CD4-positive, CD25-positive, alpha-beta regulatory T cell (primary cell): ENCODE measurements around the gene CST6. TPM values are rescaled to one million over a fixed set of nuclear protein-coding genes. Genes with fewer than 3 reads are reported as not detected.

Source experiments
- ATAC-seq, 2 donors: fragments of 150-1000 bp; cut with Tn5 transposase; one replicate each; pipeline ENCODE4 v1.10.0; 2021; ENCODE audit warnings: low read depth in 2 of 2, moderate number of reproducible peaks in 2 of 2, moderate library complexity in 1 of 2
- DNase-seq, 3 donors: peaks; one replicate each; pipeline versions ENCODE4 v3.0.0 to v3.0.0-alpha.2; 2012 to 2022; ENCODE audit warnings: mixed read lengths in 1 of 3
- H3K27ac ChIP-seq: one replicate; pipeline ENCODE4 v1.7.0; 2013; ENCODE audit warnings: mild to moderate bottlenecking, low read length; ENCODE audit not compliant: insufficient read depth, poor library complexity, severe bottlenecking
- H3K27me3 ChIP-seq: one replicate; pipeline ENCODE4 v1.7.0; 2013; ENCODE audit warnings: low read length; ENCODE audit not compliant: control insufficient read depth, insufficient read depth
- H3K36me3 ChIP-seq: one replicate; pipeline ENCODE4 v1.7.0; 2013; ENCODE audit warnings: mild to moderate bottlenecking, low read length, moderate library complexity; ENCODE audit not compliant: control insufficient read depth, insufficient read depth
- H3K4me1 ChIP-seq: 2 replicates; pipeline ENCODE4 v1.7.0; 2013; ENCODE audit warnings: mild to moderate bottlenecking, low read length; ENCODE audit not compliant: insufficient read depth, control insufficient read depth, poor library complexity, severe bottlenecking
- H3K4me3 ChIP-seq: one replicate; pipeline ENCODE4 v1.7.0; 2013; ENCODE audit warnings: low read depth, mild to moderate bottlenecking, low read length, moderate library complexity
- H3K9me3 ChIP-seq, 2 experiments: 1 replicate in 1 of 2; 2 replicates in 1 of 2; pipeline ENCODE4 v1.7.0; 2013; ENCODE audit warnings: low read length in 2 of 2, mild to moderate bottlenecking in 1 of 2, moderate library complexity in 1 of 2; ENCODE audit not compliant: control insufficient read depth in 2 of 2
- H3K27ac Mint-ChIP-seq, 3 donors: one replicate each; pipeline ENCODE4 v1.8.0; 2020 to 2022; ENCODE audit warnings: mild to moderate bottlenecking in 3 of 3, mixed read lengths in 3 of 3, moderate library complexity in 2 of 3
- H3K27me3 Mint-ChIP-seq: one replicate; pipeline ENCODE4 v1.8.0; 2022; ENCODE audit warnings: mild to moderate bottlenecking, mixed read lengths
- H3K36me3 Mint-ChIP-seq: one replicate; pipeline ENCODE4 v1.8.0; 2020; ENCODE audit warnings: mixed read lengths
- H3K4me1 Mint-ChIP-seq, 4 donors: one replicate each; pipeline ENCODE4 v1.8.0; 2020 to 2022; ENCODE audit warnings: mixed read lengths in 4 of 4, mild to moderate bottlenecking in 1 of 4
- H3K4me3 Mint-ChIP-seq, 4 donors: one replicate each; pipeline ENCODE4 v1.8.0; 2020 to 2022; ENCODE audit warnings: mild to moderate bottlenecking in 4 of 4, mixed read lengths in 4 of 4, moderate library complexity in 3 of 4
- H3K9me3 Mint-ChIP-seq, 7 donors: one replicate each; pipeline ENCODE4 v1.8.0; 2020 to 2022; ENCODE audit warnings: mixed read lengths in 7 of 7, mild to moderate bottlenecking in 3 of 7, moderate library complexity in 2 of 7
- polyA plus RNA-seq, 4 donors: library from polyadenylated mRNA; unstranded; fragments of 300-500 nt; fragmentation: Illumina TruSeq; gene quantifications; one replicate each; pipeline ENCODE4 v1.2.3, GENCODE V29; 2021
- total RNA-seq: library from RNA; stranded (reverse); gene quantifications from one replicate; pipeline ENCODE4 v1.2.3, GENCODE V29; 2022

CST6 gene, protein sequence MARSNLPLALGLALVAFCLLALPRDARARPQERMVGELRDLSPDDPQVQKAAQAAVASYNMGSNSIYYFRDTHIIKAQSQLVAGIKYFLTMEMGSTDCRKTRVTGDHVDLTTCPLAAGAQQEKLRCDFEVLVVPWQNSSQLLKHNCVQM
- total RNA-seq (not detected), polyA plus RNA-seq (not detected)

DNA sequence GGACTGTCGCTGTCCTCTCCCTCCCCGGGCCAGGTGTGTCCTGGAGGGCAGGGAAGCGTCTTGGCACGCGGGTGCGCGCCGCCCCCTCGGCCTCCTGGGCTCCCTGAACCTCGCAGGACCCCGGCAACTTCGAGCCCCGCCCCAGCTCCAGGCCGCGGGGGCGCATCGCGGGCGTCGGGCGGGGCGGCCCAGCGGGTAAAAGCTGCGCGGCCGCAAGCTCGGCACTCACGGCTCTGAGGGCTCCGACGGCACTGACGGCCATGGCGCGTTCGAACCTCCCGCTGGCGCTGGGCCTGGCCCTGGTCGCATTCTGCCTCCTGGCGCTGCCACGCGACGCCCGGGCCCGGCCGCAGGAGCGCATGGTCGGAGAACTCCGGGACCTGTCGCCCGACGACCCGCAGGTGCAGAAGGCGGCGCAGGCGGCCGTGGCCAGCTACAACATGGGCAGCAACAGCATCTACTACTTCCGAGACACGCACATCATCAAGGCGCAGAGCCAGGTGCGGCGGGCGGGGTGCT is at the start of gene CST6:
TSS of gene CST6 (plus strand) at position 224 of the 519 bp plus-strand sequence. CDS start at position 261, 37 bp downstream.
- DNase-seq (no peak), ATAC-seq (no peak)
- Histone ChIP-seq H3K27me3 (peaks cover 8% of the 10 kb centered on the region), H3K4me3 (no peak within 1 kb of the TSS), H3K36me3 (no peaks in the 10 kb centered on the region), H3K4me1 (peaks cover 8% of the 10 kb centered on the region), H3K27ac (no peak within 1 kb of the TSS), H3K9me3 (no peaks in the 10 kb centered on the region)
- H3K9me3 Mint-ChIP-seq, result peaks cover 0 to 2% (median 0%) of the 10 kb centered on the region in 7 donors
- H3K4me3 Mint-ChIP-seq, result no peak within 1 kb of the TSS
- no peaks in the 10 kb centered on the region for H3K36me3 Mint-ChIP-seq
- H3K27ac Mint-ChIP-seq, result no peak within 1 kb of the TSS
- peaks cover 32% of the 10 kb centered on the region for H3K27me3 Mint-ChIP-seq
- no peaks in the 10 kb centered on the region for H3K4me1 Mint-ChIP-seq

DNA sequence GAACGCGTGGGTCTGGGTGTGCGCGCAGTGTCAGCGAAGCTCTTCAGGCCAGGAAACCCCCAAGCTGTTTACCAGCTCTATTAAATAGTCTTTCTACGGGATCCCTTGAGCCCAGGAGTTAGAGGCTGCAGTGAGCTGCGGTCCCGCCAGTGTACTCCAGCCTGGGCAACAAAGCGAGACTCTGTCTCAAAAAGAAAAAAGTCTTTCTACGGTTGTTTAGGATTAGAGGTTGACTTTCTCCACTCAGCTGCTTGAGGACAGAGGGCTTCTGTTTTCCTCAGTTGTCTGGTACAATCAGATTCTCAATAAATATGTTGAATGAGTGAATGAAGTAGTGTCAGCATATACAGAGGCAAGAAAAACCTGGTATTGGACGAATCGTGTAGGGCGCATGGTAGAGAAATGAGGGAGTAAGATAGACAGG is 49.7 kb upstream of the CST6 start:
- peak overlapping the region; percentile 26 to 98 (median 95) for H3K27ac Mint-ChIP-seq
- no peaks in the 10 kb centered on the region for H3K9me3 Mint-ChIP-seq
- Histone ChIP-seq H3K4me3 (peak overlapping the region; percentile 82), H3K27me3 (no peaks in the 10 kb centered on the region), H3K9me3 (no peaks in the 10 kb centered on the region), H3K36me3 (peaks cover 36% of the 10 kb centered on the region), H3K4me1 (peaks cover 37% of the 10 kb centered on the region), H3K27ac (peak overlapping the region; percentile 95)
- peak overlapping the region; percentile 95 to 99 (median 99) for H3K4me3 Mint-ChIP-seq
- ATAC-seq (no peak), DNase-seq (no peak)
- no peaks in the 10 kb centered on the region for H3K27me3 Mint-ChIP-seq
- H3K4me1 Mint-ChIP-seq, result peaks cover 0 to 51% (median 24%) of the 10 kb centered on the region in 4 donors
- H3K36me3 Mint-ChIP-seq, result peaks cover 27% of the 10 kb centered on the region

DNA sequence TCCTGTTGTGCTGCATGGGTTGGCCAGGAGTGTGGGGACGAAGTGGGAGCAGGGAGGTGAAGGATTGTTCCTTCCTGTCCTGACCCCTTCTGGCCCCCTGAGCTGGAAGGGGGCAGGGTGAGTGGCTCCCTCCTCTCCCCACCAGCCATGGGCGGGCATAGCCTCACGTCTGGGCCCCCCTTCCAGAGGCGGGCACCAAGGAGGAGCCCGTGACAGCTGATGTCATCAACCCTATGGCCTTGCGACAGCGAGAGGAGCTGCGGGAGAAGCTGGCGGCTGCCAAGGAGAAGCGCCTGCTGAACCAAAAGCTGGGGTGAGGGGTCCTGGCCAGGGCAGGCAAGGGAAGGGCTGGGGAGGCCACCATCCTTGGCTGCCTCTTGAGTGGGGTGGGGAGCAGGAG is 46.9 kb upstream of the CST6 start:
- H3K9me3 Mint-ChIP-seq, result no peaks in the 10 kb centered on the region
- Histone ChIP-seq H3K27ac (no peak overlapping the region), H3K27me3 (no peaks in the 10 kb centered on the region), H3K4me1 (peaks cover 29% of the 10 kb centered on the region), H3K4me3 (no peak overlapping the region), H3K36me3 (peaks cover 62% of the 10 kb centered on the region), H3K9me3 (no peaks in the 10 kb centered on the region)
- ATAC-seq (no peak), DNase-seq (no peak)
- H3K36me3 Mint-ChIP-seq, result peaks cover 39% of the 10 kb centered on the region
- H3K4me3 Mint-ChIP-seq, result no peak overlapping the region
- no peak overlapping the region for H3K27ac Mint-ChIP-seq
- no peaks in the 10 kb centered on the region for H3K27me3 Mint-ChIP-seq
- H3K4me1 Mint-ChIP-seq, result peaks cover 0 to 50% (median 25%) of the 10 kb centered on the region in 4 donors

DNA sequence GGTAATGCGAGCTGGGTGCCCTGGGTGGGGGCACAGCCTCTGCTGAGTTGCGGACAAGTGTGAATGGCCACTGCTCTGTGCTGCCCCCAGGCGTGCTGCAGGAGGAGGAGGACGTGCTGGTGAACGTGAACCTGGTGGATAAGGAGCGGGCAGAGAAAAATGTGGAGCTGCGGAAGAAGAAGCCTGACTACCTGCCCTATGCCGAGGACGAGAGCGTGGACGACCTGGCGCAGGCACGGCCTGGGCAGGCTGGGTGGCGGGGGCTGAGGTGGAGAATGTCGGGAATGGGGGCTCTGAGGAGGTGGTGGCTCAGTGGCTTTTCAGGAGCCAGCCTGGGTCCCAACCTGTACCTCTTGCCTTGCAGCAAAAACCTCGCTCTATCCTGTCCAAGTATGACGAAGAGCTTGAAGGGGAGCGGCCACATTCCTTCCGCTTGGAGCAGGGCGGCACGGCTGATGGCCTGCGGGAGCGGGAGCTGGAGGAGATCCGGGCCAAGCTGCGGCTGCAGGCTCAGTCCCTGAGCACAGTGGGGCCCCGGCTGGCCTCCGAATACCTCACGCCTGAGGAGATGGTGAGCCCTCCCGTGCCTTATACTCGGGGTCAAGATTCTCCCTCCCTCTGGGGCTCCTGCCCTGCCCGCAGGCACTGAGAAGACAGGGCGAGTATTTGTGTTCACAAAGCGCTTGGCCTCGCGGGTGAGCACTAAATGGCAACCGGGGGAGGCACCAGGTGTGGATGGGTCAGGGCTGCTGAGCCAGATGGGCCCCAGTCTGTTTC is 45.6 kb upstream of the CST6 start:
- H3K36me3 Mint-ChIP-seq, result peaks cover 39% of the 10 kb centered on the region
- H3K27me3 ChIP-seq, result no peaks in the 10 kb centered on the region
- peaks cover 25% of the 10 kb centered on the region for H3K4me1 ChIP-seq
- H3K27me3 Mint-ChIP-seq, result no peaks in the 10 kb centered on the region
- H3K4me1 Mint-ChIP-seq, result peaks cover 0 to 49% (median 28%) of the 10 kb centered on the region in 4 donors
- H3K9me3 ChIP-seq, result no peaks in the 10 kb centered on the region
- peak overlapping the region in 1 of 4 donors; percentile 52 for H3K4me3 Mint-ChIP-seq
- no peak overlapping the region for H3K27ac Mint-ChIP-seq
- no peak overlapping the region for H3K27ac ChIP-seq
- H3K4me3 ChIP-seq, result no peak overlapping the region
- DNase-seq (no peak), ATAC-seq (no peak)
- H3K9me3 Mint-ChIP-seq, result no peaks in the 10 kb centered on the region
- H3K36me3 ChIP-seq, result peaks cover 69% of the 10 kb centered on the region

DNA sequence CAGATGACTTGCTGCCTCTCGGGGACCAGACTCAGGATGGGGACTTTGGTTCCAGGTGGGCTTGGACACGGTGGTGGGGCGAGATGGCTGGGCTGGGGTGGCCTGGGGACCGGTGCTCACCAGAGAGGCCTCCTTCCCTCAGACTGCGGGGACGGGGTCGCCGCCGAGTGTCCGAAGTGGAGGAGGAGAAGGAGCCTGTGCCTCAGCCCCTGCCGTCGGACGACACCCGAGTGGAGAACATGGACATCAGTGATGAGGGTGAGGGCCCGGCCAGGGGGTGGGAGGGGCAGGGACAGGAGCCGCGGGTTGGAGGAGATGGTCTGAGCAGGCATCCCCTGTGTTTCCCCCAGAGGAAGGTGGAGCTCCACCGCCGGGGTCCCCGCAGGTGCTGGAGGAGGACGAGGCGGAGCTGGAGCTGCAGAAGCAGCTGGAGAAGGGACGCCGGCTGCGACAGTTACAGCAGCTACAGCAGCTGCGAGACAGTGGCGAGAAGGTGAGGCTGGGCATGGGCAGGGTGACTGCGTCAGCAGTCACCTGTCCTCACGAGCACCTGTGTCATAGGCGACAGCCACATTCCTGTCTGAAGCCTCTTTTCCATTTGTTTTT is 44.4 kb upstream of the CST6 start:
- Mint-ChIP-seq H3K27me3 (no peaks in the 10 kb centered on the region), H3K4me1 (peaks cover 0 to 45% (median 22%) of the 10 kb centered on the region in 4 donors), H3K27ac (no peak overlapping the region), H3K36me3 (peaks cover 42% of the 10 kb centered on the region), H3K9me3 (no peaks in the 10 kb centered on the region), H3K4me3 (no peak overlapping the region)
- H3K4me3 ChIP-seq, result no peak overlapping the region
- peaks cover 21% of the 10 kb centered on the region for H3K4me1 ChIP-seq
- ATAC-seq, result no peak
- DNase-seq, result no peak
- H3K27ac ChIP-seq, result no peak overlapping the region
- H3K9me3 ChIP-seq, result no peaks in the 10 kb centered on the region
- H3K27me3 ChIP-seq, result no peaks in the 10 kb centered on the region
- peaks cover 69% of the 10 kb centered on the region for H3K36me3 ChIP-seq

DNA sequence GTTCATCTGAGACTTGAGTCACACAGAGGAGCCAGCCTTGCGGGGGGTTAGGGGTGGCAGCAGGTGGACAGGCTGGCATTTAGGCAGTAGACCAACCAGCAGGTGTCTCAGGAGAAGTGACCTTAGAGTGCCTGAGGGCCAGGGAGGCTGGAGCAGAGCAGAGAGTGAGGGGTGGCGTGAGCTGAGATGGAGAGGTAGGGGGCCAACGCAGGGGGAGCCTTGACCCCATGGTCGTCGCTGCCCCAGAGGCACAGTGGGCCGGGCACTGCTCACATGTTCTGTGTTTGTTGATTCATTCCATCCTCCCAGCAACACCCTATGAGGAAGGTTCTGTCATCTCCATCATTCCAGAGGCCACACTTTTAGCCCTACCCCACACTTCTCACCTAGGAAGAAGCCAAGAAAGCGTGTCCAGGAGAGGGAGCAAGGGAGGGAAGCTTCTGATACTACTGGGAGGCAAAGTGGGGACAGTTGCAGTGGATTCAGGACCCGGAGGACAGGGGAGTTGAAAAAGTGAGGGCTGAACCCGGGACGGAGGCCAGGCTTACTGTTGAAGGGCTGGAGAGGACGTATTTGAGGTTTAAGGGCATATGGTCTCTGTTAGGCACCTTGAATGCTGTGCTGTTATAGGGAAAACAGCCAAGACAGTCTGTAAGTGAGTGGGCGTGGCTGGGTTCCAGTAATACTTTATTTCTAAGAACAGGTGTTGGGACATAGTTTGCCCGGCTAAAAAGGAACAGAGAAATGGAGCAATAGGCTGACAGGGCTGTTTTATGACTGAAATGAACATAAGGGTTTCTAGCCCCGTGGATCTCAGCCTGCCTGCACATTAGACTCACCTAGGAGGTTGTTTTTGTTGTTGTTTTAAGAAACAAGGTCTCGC is 43.0 kb upstream of the CST6 start:
- H3K27ac ChIP-seq, result no peak overlapping the region
- peaks cover 6% of the 10 kb centered on the region for H3K4me1 ChIP-seq
- no peaks in the 10 kb centered on the region for H3K27me3 Mint-ChIP-seq
- H3K9me3 ChIP-seq, result no peaks in the 10 kb centered on the region
- H3K36me3 ChIP-seq, result peaks cover 66% of the 10 kb centered on the region
- peaks cover 44% of the 10 kb centered on the region for H3K36me3 Mint-ChIP-seq
- DNase-seq (no peak), ATAC-seq (no peak)
- no peak overlapping the region for H3K27ac Mint-ChIP-seq
- H3K4me1 Mint-ChIP-seq, result peaks cover 0 to 33% (median 12%) of the 10 kb centered on the region in 4 donors
- H3K4me3 ChIP-seq, result no peak overlapping the region
- no peak overlapping the region for H3K4me3 Mint-ChIP-seq
- no peaks in the 10 kb centered on the region for H3K27me3 ChIP-seq
- peaks cover 0 to 1% (median 0%) of the 10 kb centered on the region in 7 donors for H3K9me3 Mint-ChIP-seq

DNA sequence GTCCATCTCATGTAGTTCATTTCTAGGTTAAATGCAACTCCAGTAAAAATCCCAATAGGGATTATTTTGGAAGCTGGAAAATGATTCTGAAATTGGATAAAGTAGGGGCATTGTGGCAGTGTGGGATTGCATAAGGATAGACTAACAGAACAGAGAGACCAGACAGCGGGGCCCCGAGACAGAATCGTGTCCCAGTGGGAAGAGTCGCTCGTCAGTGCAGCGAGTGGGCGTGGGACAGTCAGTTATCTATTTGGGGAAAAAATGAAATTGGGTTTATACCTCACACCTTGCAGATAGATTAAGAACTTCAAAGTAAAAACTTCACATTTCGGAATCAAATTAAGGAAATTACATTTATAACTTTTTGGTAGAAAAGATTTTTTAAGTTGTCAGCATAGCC is 39.7 kb upstream of the CST6 start:
- Histone ChIP-seq H3K36me3 (peaks cover 39% of the 10 kb centered on the region), H3K4me1 (no peaks in the 10 kb centered on the region), H3K27ac (no peak overlapping the region), H3K27me3 (no peaks in the 10 kb centered on the region), H3K9me3 (no peaks in the 10 kb centered on the region), H3K4me3 (no peak overlapping the region)
- Mint-ChIP-seq H3K4me3 (peak overlapping the region in 1 of 4 donors; percentile 32), H3K27ac (peak overlapping the region in 2 of 3 donors; percentile 32 to 75), H3K4me1 (peaks cover 0 to 23% (median 11%) of the 10 kb centered on the region in 4 donors), H3K36me3 (peaks cover 41% of the 10 kb centered on the region), H3K27me3 (no peaks in the 10 kb centered on the region), H3K9me3 (peaks cover 0 to 1% (median 0%) of the 10 kb centered on the region in 7 donors)
- no peak for DNase-seq
- no peak for ATAC-seq
